Osteoblast (primary cell): Measurements from ENCODE around the gene JPH4. TPM values are rescaled to one million over a fixed set of nuclear protein-coding genes. Genes with fewer than 3 reads are reported as not detected.

Experiments used
- DNase-seq: peaks from one replicate; pipeline ENCODE4 v3.0.0; 2011; ENCODE audit warnings: low spot score, mixed read lengths; ENCODE audit not compliant: insufficient read length; ENCODE audit errors: missing footprints
- H2AFZ ChIP-seq: 2 replicates; pipeline ENCODE4 v1.6.0; 2011; ENCODE audit warnings: mild to moderate bottlenecking, low read length
- H3K27ac ChIP-seq: 2 replicates; pipeline ENCODE4 v1.5.1; 2011; ENCODE audit warnings: mild to moderate bottlenecking, low read depth, low read length, moderate library complexity
- H3K27me3 ChIP-seq: 2 replicates; pipeline ENCODE4 v1.6.0; 2012; ENCODE audit warnings: mild to moderate bottlenecking, control low read depth, inconsistent platforms, low read length, moderate library complexity; ENCODE audit not compliant: insufficient read depth
- H3K36me3 ChIP-seq: 2 replicates; pipeline ENCODE4 v1.5.1; 2011; ENCODE audit warnings: mild to moderate bottlenecking, low read length, control low read depth, moderate library complexity; ENCODE audit not compliant: insufficient read depth
- H3K4me1 ChIP-seq: 2 replicates; pipeline ENCODE4 v1.5.1; 2011; ENCODE audit warnings: mild to moderate bottlenecking, low read length, control low read depth, moderate library complexity; ENCODE audit not compliant: insufficient read depth
- H3K4me2 ChIP-seq: 2 replicates; pipeline ENCODE4 v1.6.0; 2011; ENCODE audit warnings: mild to moderate bottlenecking, low read length; ENCODE audit not compliant: insufficient read depth
- H3K4me3 ChIP-seq: fragments of 200-600 bp; sonication (generic); 3 replicates; pipeline ENCODE4 v1.5.1; 2012; ENCODE audit warnings: mild to moderate bottlenecking, low read length, inconsistent platforms; ENCODE audit not compliant: insufficient read depth
- H3K79me2 ChIP-seq: 2 replicates; pipeline ENCODE4 v1.6.0; 2012; ENCODE audit warnings: mild to moderate bottlenecking, low read length, control low read depth, inconsistent platforms; ENCODE audit not compliant: insufficient read depth
- H3K9me3 ChIP-seq: 2 replicates; pipeline ENCODE4 v1.5.1; 2011; ENCODE audit warnings: low read depth, low read length, control low read depth
- H4K20me1 ChIP-seq: 2 replicates; pipeline ENCODE4 v1.6.0; 2012; ENCODE audit warnings: mild to moderate bottlenecking, low read length, control low read depth; ENCODE audit not compliant: insufficient read depth
- CTCF ChIP-seq: IDR thresholded peaks from 2 replicates; pipeline ENCODE4 v1.5.1; 2011; ENCODE audit warnings: mild to moderate bottlenecking, low read depth, low read length, moderate library complexity; ENCODE audit errors: extremely low read depth
- total RNA-seq: library from RNA; depleted of rRNA; stranded (reverse); fragments of >200 nt; gene quantifications from 2 replicates; pipeline ENCODE4 v1.2.3, GENCODE V29; 2012

Gene JPH4
- total RNA-seq, 1 donor: not detected

- H3K4me3 ChIP-seq: no peak overlapping the region
- no peaks in the 10 kb centered on the region for H4K20me1 ChIP-seq
- no peak overlapping the region for H2AFZ ChIP-seq
- no peaks in the 10 kb centered on the region for H3K9me3 ChIP-seq
- no peak for TF ChIP-seq CTCF
- H3K4me2 ChIP-seq: no peak overlapping the region
- no peak overlapping the region for H3K27ac ChIP-seq
- DNase-seq: no peak
- no peaks in the 10 kb centered on the region for H3K36me3 ChIP-seq
- H3K27me3 ChIP-seq: no peaks in the 10 kb centered on the region
- no peaks in the 10 kb centered on the region for H3K79me2 ChIP-seq
- peaks cover 10% of the 10 kb centered on the region for H3K4me1 ChIP-seq
These were observed 24.5 kb upstream of the JPH4 start for GRCh38 chr14:23603103-23603502.

DNA sequence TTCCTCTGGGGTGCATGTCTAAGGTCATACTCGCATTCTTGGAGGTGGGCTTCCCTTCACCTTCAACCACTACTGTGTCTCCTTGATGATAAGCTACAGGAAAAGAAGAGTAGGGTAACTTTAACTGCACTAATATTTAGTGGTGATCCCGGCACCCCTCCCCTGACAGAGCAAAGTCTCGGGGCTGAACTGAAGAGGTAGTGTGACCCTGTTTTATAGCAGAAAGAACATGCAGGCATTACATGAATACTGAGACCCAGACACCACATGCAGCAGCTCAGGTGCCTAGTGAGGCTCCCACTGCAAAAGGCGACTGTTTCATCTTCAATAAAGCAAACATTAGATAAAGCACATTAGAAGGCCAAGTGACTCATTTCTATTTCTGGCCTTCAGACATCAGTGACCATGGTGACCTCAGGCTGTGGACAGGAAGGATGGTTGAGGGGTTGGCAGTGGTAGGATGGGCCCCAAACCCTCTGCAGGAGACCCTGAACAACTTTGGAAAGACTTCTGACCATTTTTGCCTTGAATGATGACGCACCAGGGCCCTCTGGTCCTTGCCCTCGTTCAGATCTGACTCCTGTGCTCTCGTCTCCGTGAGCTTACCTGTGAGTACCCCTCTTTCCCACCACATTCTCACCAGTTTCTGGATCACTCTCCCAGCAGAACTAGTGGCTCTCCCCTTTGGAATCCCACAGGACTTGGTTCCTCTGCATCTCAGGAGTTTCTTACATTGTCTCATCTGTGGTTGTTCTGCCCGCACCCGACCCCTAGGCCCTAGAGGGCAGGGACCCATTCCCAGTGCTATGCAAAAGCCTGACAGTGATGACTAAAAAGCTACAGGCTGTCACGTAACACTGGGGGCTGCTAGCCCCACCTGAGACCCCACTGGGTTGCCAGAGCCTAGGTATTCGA lies 23.8 kb upstream of the JPH4 start:
- no peak overlapping the region for H3K27ac ChIP-seq
- H4K20me1 ChIP-seq: no peaks in the 10 kb centered on the region
- no peaks in the 10 kb centered on the region for H3K79me2 ChIP-seq
- H3K4me2 ChIP-seq: no peak overlapping the region
- no peaks in the 10 kb centered on the region for H3K27me3 ChIP-seq
- no peaks in the 10 kb centered on the region for H3K9me3 ChIP-seq
- no peak for DNase-seq
- peaks cover 10% of the 10 kb centered on the region for H3K4me1 ChIP-seq
- no peak for TF ChIP-seq CTCF
- no peak overlapping the region for H3K4me3 ChIP-seq
- H2AFZ ChIP-seq: no peak overlapping the region
- no peaks in the 10 kb centered on the region for H3K36me3 ChIP-seq

- no peak overlapping the region for H3K4me3 ChIP-seq
- H3K27me3 ChIP-seq: no peaks in the 10 kb centered on the region
- no peak overlapping the region for H2AFZ ChIP-seq
- DNase-seq: no peak
- H3K79me2 ChIP-seq: no peaks in the 10 kb centered on the region
- no peaks in the 10 kb centered on the region for H3K9me3 ChIP-seq
- no peaks in the 10 kb centered on the region for H4K20me1 ChIP-seq
- no peaks in the 10 kb centered on the region for H3K36me3 ChIP-seq
- H3K4me1 ChIP-seq: peaks cover 10% of the 10 kb centered on the region
- no peak overlapping the region for H3K4me2 ChIP-seq
- no peak for TF ChIP-seq CTCF
- H3K27ac ChIP-seq: no peak overlapping the region
These were observed 23.2 kb upstream of the JPH4 start for GRCh38 chr14:23601845-23602180.

DNA sequence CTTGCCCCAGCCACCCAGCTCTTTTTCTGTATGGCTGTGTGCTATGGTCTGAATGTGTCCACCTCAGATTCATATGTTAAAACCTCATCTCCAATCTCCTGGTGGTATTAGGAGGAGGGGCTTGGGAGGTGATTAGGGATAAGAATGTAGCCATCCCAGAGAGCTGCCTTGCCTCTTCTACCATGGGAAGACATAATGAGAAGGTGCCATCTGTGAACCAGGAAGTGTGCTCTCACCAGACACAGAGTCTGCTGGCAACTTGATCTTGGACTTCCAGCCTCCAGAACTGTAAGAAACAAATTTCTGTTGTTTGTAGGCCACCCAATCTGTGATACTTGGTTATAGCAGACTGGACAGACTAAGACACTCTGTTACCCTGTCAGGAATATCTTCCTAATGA lies 22.8 kb upstream of the JPH4 start:
- Histone ChIP-seq H2AFZ (no peak overlapping the region), H3K79me2 (no peaks in the 10 kb centered on the region), H3K4me1 (peaks cover 9% of the 10 kb centered on the region), H3K9me3 (no peaks in the 10 kb centered on the region), H3K36me3 (no peaks in the 10 kb centered on the region), H3K27me3 (no peaks in the 10 kb centered on the region), H3K4me3 (no peak overlapping the region), H3K27ac (no peak overlapping the region), H3K4me2 (no peak overlapping the region), H4K20me1 (no peaks in the 10 kb centered on the region)
- DNase-seq: no peak
- no peak for TF ChIP-seq CTCF
